Prostate gland (tissue), 2 donors: ENCODE data around the gene PLA2G4A.

ENCODE experiments used
- CTCF ChIP-seq, 4 experiments: fragments of 200-600 bp in 2 of 4; fragments of 450-650 bp in 2 of 4; sonication (generic) in 2 of 4; IDR thresholded peaks; 1 replicate in 3 of 4; 2 replicates in 1 of 4; pipeline ENCODE4 v1.5.1; 2016 to 2019; ENCODE audit warnings: antibody characterized with exemption in 4 of 4, mild to moderate bottlenecking in 2 of 4, moderate library complexity in 2 of 4
- POLR2A ChIP-seq: fragments of 450-650 bp; IDR thresholded peaks from one replicate; pipeline ENCODE4 v1.6.1; 2016; ENCODE audit warnings: antibody characterized with exemption, mild to moderate bottlenecking

GRCh38 chr1:186949173-186949572 lies 120.4 kb downstream of the PLA2G4A start:
- TF ChIP-seq CTCF (IDR thresholded peaks at IDR 0.05), result no peak
- no peak for TF ChIP-seq POLR2A
